K562 (cell line): ENCODE data around the gene GUCA2B.

Experiments used
- BHLHE40 ChIP-seq: IDR thresholded peaks from 2 replicates; pipeline ENCODE4 v1.6.1; 2011; ENCODE audit warnings: low read length, improper control_type of control experiment
- CEBPG ChIP-seq, 3 experiments: fragments of 200-800 bp in 1 of 3; sonication (Bioruptor generic) in 1 of 3; sonication (generic) in 1 of 3; formaldehyde crosslinking in 1 of 3; IDR thresholded peaks in 2 of 3; conservative IDR thresholded peaks in 1 of 3; 2 replicates each; pipeline versions ENCODE4 v1.6.1 to v1.8.0; 2016 to 2022; ENCODE audit warnings: missing compliant biosample characterization in 2 of 3, missing genetic modification characterization in 2 of 3, mild to moderate bottlenecking in 1 of 3, missing genetic modification reagents in 1 of 3
- ELF4 ChIP-seq: fragments of 450-650 bp; formaldehyde crosslinking; IDR thresholded peaks from 2 replicates; pipeline ENCODE4 v1.4.0; 2022; ENCODE audit warnings: missing genetic modification characterization
- NR2C2 ChIP-seq, 2 experiments: fragments of 200-800 bp in 1 of 2; sonication (Bioruptor generic) in 1 of 2; sonication (generic) in 1 of 2; formaldehyde crosslinking in 1 of 2; IDR thresholded peaks; 2 replicates each; pipeline versions ENCODE4 v1.6.1 to v1.8.0; 2016 to 2022; ENCODE audit warnings: mild to moderate bottlenecking in 1 of 2, missing compliant biosample characterization in 1 of 2, missing genetic modification characterization in 1 of 2, missing genetic modification reagents in 1 of 2
- POLR2A ChIP-seq: fragments of 450-650 bp; conservative IDR thresholded peaks from 2 replicates; pipeline ENCODE4 v1.6.1; 2016
- RAD21 ChIP-seq, 2 experiments: fragments of 250-450 bp in 1 of 2; fragments of 450-650 bp in 1 of 2; sonication (Bioruptor Pico) in 1 of 2; formaldehyde crosslinking in 1 of 2; IDR thresholded peaks in 1 of 2; conservative IDR thresholded peaks in 1 of 2; 2 replicates each; pipeline versions ENCODE4 v1.4.0 to v1.8.0; 2020 to 2022; ENCODE audit warnings: mild to moderate bottlenecking in 2 of 2, moderate library complexity in 1 of 2
- YY1 ChIP-seq, 3 experiments: IDR thresholded peaks; 2 replicates each; pipeline ENCODE4 v1.6.1; 2011; ENCODE audit warnings: low read length in 2 of 3, mild to moderate bottlenecking in 2 of 3, moderate library complexity in 2 of 3, borderline replicate concordance in 1 of 3, control low read depth in 1 of 3, low read depth in 1 of 3; ENCODE audit not compliant: insufficient read depth in 3 of 3, insufficient replicate concordance in 2 of 3, control insufficient read depth in 1 of 3, insufficient read length in 1 of 3; ENCODE audit errors: extremely low read depth in 1 of 3
- TF ChIP-seq, protein P1 (sequence below): sonication (generic); formaldehyde crosslinking; IDR thresholded peaks from 2 replicates; pipeline ENCODE4 v1.8.1; 2023; ENCODE audit warnings: mild to moderate bottlenecking, missing genetic modification reagents

DNA sequence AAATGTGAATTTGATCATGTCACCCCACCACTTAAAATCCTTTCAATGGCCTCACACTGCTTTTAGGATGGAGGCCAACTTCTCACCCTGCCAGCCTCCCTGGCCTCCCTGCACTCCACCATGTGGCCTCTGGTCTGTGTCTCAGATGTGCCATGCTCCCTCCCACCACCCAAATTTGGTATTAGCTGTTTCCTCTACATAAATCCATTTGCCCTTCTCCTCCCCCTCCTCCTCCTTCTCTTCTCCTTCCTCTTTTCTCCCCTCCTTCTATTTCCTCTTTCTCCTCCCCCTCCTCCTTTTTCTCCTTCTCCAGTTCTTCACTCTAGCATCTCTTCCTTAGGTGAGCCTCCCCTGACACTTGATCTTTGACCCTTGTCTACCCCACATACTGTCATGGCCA lies 16.7 kb upstream of the GUCA2B start:
- TF ChIP-seq, protein P1, sequence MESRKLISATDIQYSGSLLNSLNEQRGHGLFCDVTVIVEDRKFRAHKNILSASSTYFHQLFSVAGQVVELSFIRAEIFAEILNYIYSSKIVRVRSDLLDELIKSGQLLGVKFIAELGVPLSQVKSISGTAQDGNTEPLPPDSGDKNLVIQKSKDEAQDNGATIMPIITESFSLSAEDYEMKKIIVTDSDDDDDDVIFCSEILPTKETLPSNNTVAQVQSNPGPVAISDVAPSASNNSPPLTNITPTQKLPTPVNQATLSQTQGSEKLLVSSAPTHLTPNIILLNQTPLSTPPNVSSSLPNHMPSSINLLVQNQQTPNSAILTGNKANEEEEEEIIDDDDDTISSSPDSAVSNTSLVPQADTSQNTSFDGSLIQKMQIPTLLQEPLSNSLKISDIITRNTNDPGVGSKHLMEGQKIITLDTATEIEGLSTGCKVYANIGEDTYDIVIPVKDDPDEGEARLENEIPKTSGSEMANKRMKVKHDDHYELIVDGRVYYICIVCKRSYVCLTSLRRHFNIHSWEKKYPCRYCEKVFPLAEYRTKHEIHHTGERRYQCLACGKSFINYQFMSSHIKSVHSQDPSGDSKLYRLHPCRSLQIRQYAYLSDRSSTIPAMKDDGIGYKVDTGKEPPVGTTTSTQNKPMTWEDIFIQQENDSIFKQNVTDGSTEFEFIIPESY (CRISPR knock-in tag): no peak
- TF ChIP-seq RAD21 (CRISPR knock-in tag; conservative IDR thresholded peaks at IDR 0.05 in 1 of 2, IDR thresholded peaks at IDR 0.05 in 1 of 2) (no peak), NR2C2 (CRISPR knock-in tag; IDR thresholded peaks at IDR 0.05) (no peak), NR2C2 (tag; IDR thresholded peaks at IDR 0.05) (no peak), CEBPG (CRISPR knock-in tag; IDR thresholded peaks at IDR 0.05) (no peak), CEBPG (tag; conservative IDR thresholded peaks at IDR 0.05 in 1 of 2, IDR thresholded peaks at IDR 0.05 in 1 of 2) (no peak), YY1 (IDR thresholded peaks at IDR 0.05; ENCODE audit: borderline replicate concordance in 1 of 3, control insufficient read depth in 1 of 3, extremely low read depth in 1 of 3, insufficient read depth in 3 of 3, insufficient read length in 1 of 3, insufficient replicate concordance in 2 of 3, low read depth in 1 of 3, low read length in 2 of 3) (no peak), BHLHE40 (no peak), ELF4 (CRISPR knock-in tag) (no peak), POLR2A (no peak)
